Thyroid gland (tissue), 4 donors: Measurements from ENCODE around the gene CARD8.

Source experiments
- CTCF ChIP-seq, 6 experiments: fragments of 200-600 bp in 3 of 6; fragments of 450-650 bp in 3 of 6; sonication (generic) in 3 of 6; IDR thresholded peaks; one replicate each; pipeline ENCODE4 v1.5.1; 2016 to 2019; ENCODE audit warnings: antibody characterized with exemption in 6 of 6, mild to moderate bottlenecking in 2 of 6, inconsistent platforms in 1 of 6, moderate library complexity in 1 of 6
- POLR2A ChIP-seq, 2 donors: fragments of 450-650 bp; IDR thresholded peaks; one replicate each; pipeline ENCODE4 v1.6.1; 2017; ENCODE audit warnings: antibody characterized with exemption in 2 of 2, mild to moderate bottlenecking in 2 of 2, moderate library complexity in 1 of 2

GRCh38 chr19:48274938-48275337, 19.2 kb upstream of the CARD8 start:
- TF ChIP-seq CTCF (IDR thresholded peaks at IDR 0.05), result no peak
- TF ChIP-seq POLR2A (IDR thresholded peaks at IDR 0.05), result no peak
